Left hindlimb (tissue), 1 donor: ENCODE results near the gene POTEI.
"Not testable (repeated sequence)": the region's sequence is repeated elsewhere in the genome, so short reads cannot be mapped to it uniquely, and the experiment has no call there.

Source experiments
- DNase-seq: peaks from one replicate; pipeline ENCODE4 v3.0.0-alpha.2; 2018

The POTEI gene

DNA sequence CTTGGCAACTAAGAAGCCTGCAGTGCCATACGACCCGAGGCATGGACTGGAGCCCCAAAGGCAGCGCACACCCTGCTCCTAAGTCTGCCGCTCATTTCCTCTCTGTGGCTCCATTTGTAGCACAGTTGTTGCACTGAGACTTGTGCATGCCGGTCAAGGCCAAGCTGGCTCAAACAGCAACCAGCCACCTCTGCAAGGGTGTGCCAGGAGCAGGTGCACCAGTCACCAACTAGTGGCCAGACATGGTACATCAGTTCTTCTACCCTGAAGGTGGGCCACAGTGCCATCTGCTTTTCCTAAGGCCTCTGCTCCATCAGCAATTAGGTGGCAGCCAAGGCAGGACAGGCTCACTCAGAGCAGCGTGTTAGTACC is 54.4 kb downstream of the POTEI start:
- not testable (repeated sequence) for DNase-seq

DNA sequence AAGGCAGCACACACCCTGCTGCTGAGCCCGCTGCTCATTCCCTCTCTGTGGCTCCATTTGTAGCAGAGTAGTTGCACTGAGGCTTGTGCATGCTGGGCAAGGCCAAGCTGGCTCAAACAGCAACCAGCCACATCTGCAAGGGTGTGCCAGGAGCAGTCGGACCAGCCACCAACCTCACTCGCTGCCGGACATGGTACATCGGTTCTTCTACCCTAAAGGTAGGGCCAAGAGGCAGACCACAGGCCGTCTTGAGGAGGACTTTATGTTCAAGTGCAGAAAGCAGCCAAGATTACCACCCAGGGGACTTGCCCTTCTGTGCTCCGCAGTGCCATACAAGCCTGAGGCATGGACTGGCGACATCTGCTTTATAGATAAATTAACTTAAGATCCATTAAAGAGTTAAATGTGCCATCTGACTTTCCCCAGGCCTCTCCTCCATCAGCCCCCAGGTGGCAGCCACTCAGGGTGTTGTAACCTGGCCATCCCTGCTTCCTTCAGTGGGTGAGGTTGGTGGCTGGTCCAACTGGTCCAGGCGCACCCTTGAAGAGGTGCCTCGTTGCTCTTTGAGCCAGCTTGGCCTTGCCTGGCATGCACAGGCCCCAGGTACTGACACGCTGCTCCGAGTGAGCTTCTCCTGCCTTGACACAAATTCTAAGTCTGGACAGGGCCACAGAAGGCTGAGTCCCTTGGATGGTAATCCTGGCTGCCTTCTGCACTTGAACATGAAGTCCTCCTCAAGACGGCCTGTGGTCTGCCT is 55.0 kb downstream of the POTEI start:
- DNase-seq, result not testable (repeated sequence)

DNA sequence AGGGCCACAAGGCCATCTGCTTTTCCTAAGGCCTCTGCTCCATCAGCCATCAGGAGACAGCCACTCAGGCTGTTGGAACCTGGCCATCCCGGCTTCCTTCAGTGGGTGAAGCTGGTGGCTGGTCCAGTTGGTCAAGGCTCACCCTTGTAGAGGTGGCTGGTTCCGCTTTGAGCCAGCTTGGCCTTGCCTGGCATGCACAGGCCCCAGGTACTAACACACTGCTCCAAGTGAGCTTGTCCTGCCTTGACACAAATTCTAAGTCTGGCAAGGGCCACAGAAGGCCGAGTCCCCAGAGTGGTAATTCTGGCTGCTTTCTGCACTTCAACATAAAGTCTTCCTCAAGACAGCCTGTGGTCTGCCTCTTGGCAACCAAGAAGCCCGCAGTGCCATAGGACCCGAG is 56.2 kb downstream of the POTEI start:
- not testable (repeated sequence) for DNase-seq

DNA sequence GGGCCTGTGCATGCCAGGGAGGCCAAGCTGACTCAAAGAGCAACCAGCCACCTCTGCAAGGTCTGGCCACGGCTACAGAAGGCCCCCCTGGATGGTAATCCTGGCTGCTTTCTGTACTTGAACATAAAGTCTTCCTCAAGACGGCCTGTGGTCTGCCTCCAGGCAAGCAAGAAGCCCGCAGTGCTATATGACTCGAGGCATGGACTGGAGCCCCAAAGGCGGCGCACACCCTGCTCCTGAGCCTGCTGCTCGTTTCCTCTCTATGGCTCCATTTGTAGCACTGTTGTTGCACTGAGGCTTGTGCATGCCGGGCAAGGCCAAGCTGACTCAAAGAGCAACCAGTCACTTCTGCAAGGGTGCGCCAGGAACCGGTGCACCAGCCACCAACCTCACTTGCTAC is 57.3 kb downstream of the POTEI start:
- DNase-seq, result not testable (repeated sequence)

GRCh38 chr2:130451278-130451677 is 57.9 kb downstream of the POTEI start:
- not testable (repeated sequence) for DNase-seq

DNA sequence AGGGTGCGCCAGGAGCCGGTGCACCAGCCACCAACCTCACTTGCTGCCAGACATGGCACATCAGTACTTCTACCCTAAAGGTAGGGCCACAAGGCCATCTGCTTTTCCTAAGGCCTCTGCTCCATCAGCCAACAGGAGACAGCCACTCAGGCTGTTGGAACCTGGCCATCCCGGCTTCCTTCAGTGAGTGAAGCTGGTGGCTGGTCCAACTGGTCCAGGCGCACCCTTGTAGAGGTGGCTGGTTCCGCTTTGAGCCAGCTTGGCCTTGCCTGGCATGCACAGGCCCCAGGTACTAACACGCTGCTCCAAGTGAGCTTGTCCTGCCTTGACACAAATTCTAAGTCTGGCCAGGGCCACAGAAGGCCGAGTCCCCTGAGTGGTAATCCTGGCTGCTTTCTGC is 58.8 kb downstream of the POTEI start:
- DNase-seq, result not testable (repeated sequence)

- peak; percentile 40 for DNase-seq
Measured at GRCh38 chr2:130427631-130428030, 81.5 kb downstream of the POTEI start.

DNA sequence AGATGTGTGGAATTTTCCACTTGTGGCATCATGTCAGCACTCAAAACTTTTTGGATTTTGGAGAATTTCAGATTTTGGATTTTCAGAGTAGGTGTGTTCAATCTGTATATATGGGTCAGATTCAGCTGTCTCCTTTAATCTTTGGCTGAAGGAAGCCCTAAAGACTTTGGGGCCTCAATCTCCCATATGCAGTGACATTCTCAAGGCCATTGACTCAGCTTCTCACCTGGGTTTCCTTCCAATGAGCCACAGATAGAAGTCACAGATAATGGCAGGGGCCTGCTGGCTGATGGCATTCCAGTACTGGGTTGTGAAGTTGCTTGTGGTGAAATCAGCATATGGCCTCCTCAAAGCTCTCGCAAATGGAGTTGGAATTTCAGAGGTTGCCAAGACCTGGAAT is 90.3 kb downstream of the POTEI start:
- DNase-seq, result not testable (repeated sequence)

- not testable (repeated sequence) for DNase-seq
Measured at GRCh38 chr2:130416693-130417092, 92.4 kb downstream of the POTEI start.
